NCI-H1048 (cell line): ENCODE data around the gene TGM1.
"Not testable (repeated sequence)": the region's sequence is repeated elsewhere in the genome, so short reads cannot be mapped to it uniquely, and the experiment has no call there.

ENCODE experiments used
- DNase-seq: peaks from one replicate; lab custom pipeline; 2025; lab: John Stamatoyannopoulos, UW

The TGM1 gene

DNA sequence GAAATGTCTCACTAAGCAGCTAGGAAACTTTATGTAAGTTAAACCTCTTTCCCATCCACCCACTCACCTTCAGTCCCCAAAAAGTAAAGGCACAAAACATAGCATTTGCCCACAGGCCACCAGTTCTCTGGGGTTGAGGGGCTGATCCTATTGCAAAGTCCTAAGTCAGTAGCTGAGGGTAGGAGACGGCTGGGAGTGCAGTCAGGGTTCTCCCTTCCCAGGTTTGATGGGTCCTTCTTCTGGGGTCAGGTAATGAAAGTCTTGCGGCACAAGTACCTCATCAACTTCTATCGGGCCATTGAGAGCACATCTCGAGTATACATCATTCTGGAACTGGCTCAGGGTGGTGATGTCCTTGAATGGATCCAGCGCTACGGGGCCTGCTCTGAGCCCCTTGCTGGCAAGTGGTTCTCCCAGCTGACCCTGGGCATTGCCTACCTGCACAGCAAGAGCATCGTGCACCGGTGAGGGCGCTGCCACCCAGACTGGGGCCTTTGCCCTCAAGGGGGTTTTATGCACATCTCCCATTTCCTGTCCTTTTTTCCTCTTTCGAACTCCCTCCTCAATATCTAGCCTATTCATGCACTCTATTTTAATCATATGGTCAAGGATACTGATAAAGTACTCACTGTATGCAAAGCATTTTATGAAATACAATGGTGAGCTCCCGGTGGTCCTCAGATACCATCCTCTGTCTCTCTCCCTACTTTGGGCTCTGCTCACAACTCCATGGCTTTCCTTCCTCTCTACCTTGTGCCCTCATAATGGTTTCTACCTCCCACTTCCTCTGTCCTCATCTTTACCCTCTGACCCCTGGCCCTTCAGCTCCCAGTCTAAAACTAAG is 56.5 kb downstream of the TGM1 start:
- no peak for DNase-seq

DNA sequence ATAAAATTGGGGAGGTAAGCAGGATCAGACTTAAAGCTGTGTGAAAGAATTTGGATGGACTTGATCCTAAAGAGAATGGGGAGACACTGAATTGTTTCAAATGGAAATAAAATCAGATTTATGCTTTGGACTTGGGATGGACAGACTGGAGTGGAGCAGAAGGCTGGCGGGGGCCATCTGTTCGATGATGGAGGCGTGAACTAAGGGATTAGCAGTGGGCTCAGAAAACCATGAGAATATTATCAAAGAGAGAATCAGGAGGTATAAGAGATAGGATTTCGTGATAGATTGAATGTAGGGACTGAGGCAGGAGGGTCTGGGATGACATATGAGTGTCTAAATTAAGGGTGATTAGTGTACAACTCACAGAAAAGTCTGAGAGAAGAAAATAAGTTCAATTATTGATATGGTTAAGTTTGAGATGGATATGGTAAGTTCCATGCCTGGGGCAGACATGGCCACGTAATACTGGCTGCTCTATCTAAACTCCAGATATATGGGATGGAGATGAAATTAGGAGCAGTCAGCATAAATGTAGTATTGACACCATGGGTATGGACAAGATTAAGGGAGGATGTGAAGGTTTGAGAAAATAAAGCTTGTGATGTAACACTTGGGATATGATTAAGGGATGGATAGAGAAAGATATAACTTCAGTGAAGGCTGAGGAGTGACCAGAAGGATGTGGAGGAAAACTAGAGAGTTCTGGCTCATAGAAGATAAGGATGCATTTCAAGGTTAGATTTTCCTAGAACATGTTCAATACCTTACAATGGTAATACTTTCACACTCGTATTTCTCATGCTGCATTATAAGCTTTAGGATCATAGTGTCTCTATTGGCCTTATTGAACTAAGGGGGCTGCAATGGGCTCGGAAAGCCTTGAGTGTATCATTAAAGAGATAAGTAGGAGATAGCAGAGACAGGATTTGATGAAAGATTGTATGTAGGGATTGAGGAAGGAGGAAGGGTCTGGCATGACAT is 58.5 kb downstream of the TGM1 start:
- DNase-seq: no peak

DNA sequence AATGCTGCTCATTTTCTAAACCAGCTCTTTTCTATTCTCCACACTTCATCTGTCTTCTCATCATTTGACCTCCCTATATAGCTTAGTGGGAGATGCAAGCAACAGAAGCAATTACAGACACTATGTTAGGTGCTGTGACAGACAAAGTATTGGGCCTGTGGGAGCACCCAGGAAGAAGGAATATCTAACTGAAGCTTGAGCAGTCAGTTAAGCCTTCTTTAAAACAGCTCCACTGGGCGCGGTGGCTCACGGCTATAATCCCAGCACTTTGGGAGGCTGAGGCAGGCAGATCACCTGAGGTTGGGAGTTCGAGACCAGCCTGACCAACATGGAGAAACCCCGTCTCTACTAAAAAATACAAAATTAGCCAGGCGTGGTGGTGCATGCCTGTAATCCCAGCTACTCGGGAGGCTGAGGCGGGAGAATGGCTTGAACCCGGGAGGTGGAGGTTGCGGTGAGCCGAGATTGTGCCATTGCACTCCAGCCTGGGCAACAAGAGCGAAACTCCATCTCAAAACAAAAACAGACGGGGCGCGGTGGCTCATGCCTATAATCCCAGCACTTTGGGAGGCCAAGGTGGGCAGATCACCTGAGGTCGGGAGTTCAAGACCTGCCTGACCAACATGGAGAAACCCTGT is 59.6 kb downstream of the TGM1 start:
- DNase-seq: not testable (repeated sequence)

DNA sequence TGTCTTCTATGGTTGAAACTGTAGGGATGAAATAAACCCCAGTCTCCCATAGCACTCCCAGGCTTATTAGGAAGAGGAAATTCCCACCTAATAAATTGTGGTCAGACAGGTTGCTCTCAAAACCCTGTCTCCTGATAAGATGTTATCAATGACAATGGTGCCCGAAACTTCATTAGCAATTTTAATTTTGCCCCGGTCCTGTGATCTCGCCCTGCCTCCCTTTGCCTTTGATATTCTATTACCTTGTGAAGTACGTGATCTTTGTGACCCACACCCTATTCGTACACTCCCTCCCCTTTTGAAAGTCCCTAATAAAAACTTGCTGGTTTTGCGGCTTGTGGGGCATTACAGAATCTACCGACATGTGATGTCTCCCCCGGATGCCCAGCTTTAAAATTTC is 60.4 kb downstream of the TGM1 start:
- DNase-seq: not testable (repeated sequence)
